HG03196 (cell line): Measurements from ENCODE around the gene SCYGR4.
"Not testable (repeated sequence)": the region's sequence is repeated elsewhere in the genome, so short reads cannot be mapped to it uniquely, and the experiment has no call there.

Source experiments
- ATAC-seq: cut with Tn5 transposase; IDR thresholded peaks from one replicate; pipeline ENCODE4 v1.9.1; 2021; ENCODE audit not compliant: unreplicated experiment

Gene SCYGR4

DNA sequence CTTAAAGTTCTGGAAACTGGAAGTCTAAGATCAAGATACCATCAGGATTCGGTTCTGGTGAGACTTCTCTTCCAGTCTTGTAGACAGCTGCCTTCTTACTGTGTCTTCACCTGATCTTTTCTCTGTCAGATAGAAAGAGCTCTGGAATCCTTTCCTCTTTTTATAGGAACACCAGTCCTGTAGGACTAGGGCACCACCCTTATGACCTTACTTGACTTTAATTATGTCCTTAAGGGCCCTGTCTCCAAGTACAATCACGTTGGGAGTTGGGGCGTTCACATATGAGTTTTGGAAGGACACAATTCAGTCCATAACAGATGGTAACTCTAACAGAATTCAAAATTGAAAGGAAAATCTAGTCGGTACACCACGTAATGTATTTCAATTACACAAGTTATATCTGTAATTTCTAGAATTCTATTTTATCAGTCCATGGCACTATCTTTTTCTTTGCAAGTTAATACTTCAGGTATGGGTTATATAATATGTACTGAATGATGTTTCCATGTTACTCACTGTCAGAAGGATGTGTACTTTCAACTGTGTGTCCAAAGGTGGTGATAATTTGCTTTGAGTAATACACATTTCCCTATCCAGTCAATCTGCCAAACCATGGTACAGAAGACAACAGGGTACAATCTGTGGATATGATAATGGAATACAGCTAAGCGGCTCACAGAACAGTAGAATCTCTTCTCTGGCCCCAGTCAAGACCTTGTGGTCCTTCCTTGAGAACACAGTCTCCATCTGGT is 48.1 kb downstream of the SCYGR4 start:
- ATAC-seq, result no peak

DNA sequence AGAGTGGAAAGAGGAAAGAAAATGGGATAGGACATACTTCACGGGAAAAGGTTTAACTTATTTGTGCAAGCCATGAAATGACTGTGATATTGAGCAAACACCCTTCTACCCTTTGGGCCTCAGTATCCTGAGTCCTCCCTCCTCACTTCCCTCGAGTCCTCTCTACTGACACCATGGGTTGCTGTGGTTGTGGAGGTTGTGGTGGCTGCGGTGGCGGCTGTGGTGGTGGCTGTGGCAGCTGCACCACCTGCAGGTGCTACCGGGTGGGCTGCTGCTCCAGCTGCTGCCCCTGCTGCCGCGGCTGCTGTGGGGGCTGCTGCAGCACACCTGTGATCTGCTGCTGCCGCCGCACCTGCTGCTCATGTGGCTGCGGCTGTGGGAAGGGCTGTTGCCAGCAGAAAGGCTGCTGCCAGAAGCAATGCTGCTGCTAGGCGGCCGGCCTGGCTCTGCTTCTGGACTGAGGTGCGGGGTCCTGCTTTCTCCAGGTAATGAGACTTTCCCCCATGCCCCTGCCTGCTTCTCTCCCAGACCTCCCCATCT is 49.4 kb downstream of the SCYGR4 start, which contains the start of gene SCYGR5:
SCYGR5 (plus strand) TSS at position 174 of the 540 bp plus-strand sequence; CDS start at position 174, 0 bp downstream.
- ATAC-seq, result not testable (repeated sequence)
